ENCODE data around the gene SLC5A12. TPM values are rescaled to one million over a fixed set of nuclear protein-coding genes. Genes with fewer than 3 reads are reported as not detected.
"Not testable (repeated sequence)": the region's sequence is repeated elsewhere in the genome, so short reads cannot be mapped to it uniquely, and the experiment has no call there.

Gene SLC5A12
- polyA plus RNA-seq, 1 donor = 57.3 TPM

- DNase-seq = no peak
These were observed 66.6 kb downstream of the SLC5A12 start for GRCh38 chr11:26655287-26655686.

GRCh38 chr11:26651916-26652315 is 69.9 kb downstream of the SLC5A12 start:
- DNase-seq = no peak

GRCh38 chr11:26649884-26650283 is 72.0 kb downstream of the SLC5A12 start:
- DNase-seq = peak; percentile 71

GRCh38 chr11:26643314-26643713 is 78.5 kb downstream of the SLC5A12 start:
- DNase-seq = not testable (repeated sequence)

- no peak for DNase-seq
These were observed 89.1 kb downstream of the SLC5A12 start for GRCh38 chr11:26632691-26633159.

GRCh38 chr11:26626346-26626745 is 95.5 kb downstream of the SLC5A12 start:
- DNase-seq = no peak

- DNase-seq = no peak
These were observed 98.7 kb downstream of the SLC5A12 start for GRCh38 chr11:26623076-26623659.

GRCh38 chr11:26622181-26622580 is 99.7 kb downstream of the SLC5A12 start:
- DNase-seq = no peak

GRCh38 chr11:26621132-26621531 is 100.7 kb downstream of the SLC5A12 start:
- no peak for DNase-seq

GRCh38 chr11:26620282-26621045 is 101.4 kb downstream of the SLC5A12 start:
- no peak for DNase-seq

GRCh38 chr11:26618441-26618840 is 103.4 kb downstream of the SLC5A12 start:
- no peak for DNase-seq

Other genes with a start within 250 kb of the SLC5A12 start
- 3.2 TPM for gene MUC15, start 149.8 kb downstream of the SLC5A12 start, polyA plus RNA-seq (ENCODE audit: insufficient read length)